Psoas muscle (tissue), 8 donors: ENCODE measurements around the gene ZNRF2. TPM values are rescaled to one million over a fixed set of nuclear protein-coding genes. Genes with fewer than 3 reads are reported as not detected.

Source experiments
- ATAC-seq, 4 donors: fragments of 200-7000 bp; cut with Tn5 transposase; one replicate each; pipeline ENCODE4 v1.9.1; 2020; ENCODE audit warnings: moderate library complexity in 3 of 4, mild to moderate bottlenecking in 2 of 4
- DNase-seq, 2 donors: peaks; one replicate each; pipeline ENCODE4 v3.0.0-alpha.2; 2020
- H3K27ac ChIP-seq: fragments of 200-600 bp; one replicate; pipeline ENCODE4 v1.8.0; 2022
- H3K27me3 ChIP-seq, 3 donors: fragments of 200-600 bp in 1 of 3; one replicate each; pipeline versions ENCODE4 v1.6.1 to v1.8.0; 2013 to 2022; ENCODE audit warnings: low read length in 2 of 3, mild to moderate bottlenecking in 2 of 3, moderate library complexity in 1 of 3; ENCODE audit not compliant: insufficient read depth in 3 of 3
- H3K36me3 ChIP-seq, 2 donors: fragments of 200-600 bp in 1 of 2; one replicate each; pipeline versions ENCODE4 v1.6.1 to v1.8.0; 2013 to 2022; ENCODE audit warnings: low read depth in 1 of 2, mild to moderate bottlenecking in 1 of 2, moderate library complexity in 1 of 2; ENCODE audit not compliant: insufficient read depth in 1 of 2
- H3K4me1 ChIP-seq: fragments of 200-600 bp; one replicate; pipeline ENCODE4 v1.8.0; 2022
- H3K4me3 ChIP-seq: fragments of 200-600 bp; one replicate; pipeline ENCODE4 v1.8.0; 2022; ENCODE audit warnings: mild to moderate bottlenecking
- H3K9me3 ChIP-seq: fragments of 200-600 bp; one replicate; pipeline ENCODE4 v1.8.0; 2022
- WGBS, 3 donors: extraction: QIAGEN DNeasy Blood & Tissue Kit; methylation state at CpG; one replicate each; pipeline versions ENCODE4 v1.1.6 to v1.1.7; 2013; 5-methylcytosine and 5-hydroxymethylcytosine counted together
- intact Hi-C, 2 donors: fragments of 100-400 bp; cut with DNase I; formaldehyde crosslinking; loops; one replicate each; pipeline versions ENCODE4 v1.11.0 to v1.14.2; 2022
- polyA plus RNA-seq, 3 donors: library from polyadenylated mRNA; stranded (reverse); fragments of 200-250 nt; gene quantifications; one replicate each; pipeline ENCODE4 v1.2.3, GENCODE V29; 2013
- total RNA-seq, 4 donors: library from RNA; stranded (reverse); fragmentation: NEBNext Ultra II Directional in 2 of 4; extraction: Animal tissue kit (Norgen Biotek cat#: 25700) in 2 of 4; gene quantifications; one replicate each; pipeline versions ENCODE4 v1.2.1 to v1.2.4, GENCODE V29; 2021 to 2023
- TF ChIP-seq, protein P1 (sequence below): fragments of 200-600 bp; IDR thresholded peaks from one replicate; pipeline ENCODE4 v1.8.0; 2022; ENCODE audit warnings: antibody characterized with exemption
- donor health status: healthy with polysubstance abuse.
- donor health status: DM: no; HTN: no; CAD: no; lungs with moderate emphysema.
- donor health status: Bipolar disorder and iron deficiency.
- donor health status: healthy.
- donor health status: DM: yes; HTN: yes; CAD: no.
- donor health status: DM: no; HTN: no; CAD: no.
- donor health status: DM: no; HTN: no; CAD: no.
- donor health status: DM: yes; HTN: yes; CAD: no.

The ZNRF2 gene
- total and polyA plus RNA-seq, 7 donors = 3.9 to 21.5 (median 10.2) TPM

- ATAC-seq (peak in 1 of 4 donors; percentile 47), DNase-seq (no peak)
- no peak overlapping the region for H3K4me3 ChIP-seq
- H3K27ac ChIP-seq = no peak overlapping the region
- intact Hi-C loops = no loop called here
- no peaks in the 10 kb centered on the region for H3K9me3 ChIP-seq
- H3K36me3 ChIP-seq = peaks cover 0 to 2% of the 10 kb centered on the region in 2 donors
- WGBS, 3 donors = 80 to 90% (median 81%) methylated on average over 3 of the region's 3 CpGs
- no peaks in the 10 kb centered on the region for H3K27me3 ChIP-seq
- TF ChIP-seq, protein P1, sequence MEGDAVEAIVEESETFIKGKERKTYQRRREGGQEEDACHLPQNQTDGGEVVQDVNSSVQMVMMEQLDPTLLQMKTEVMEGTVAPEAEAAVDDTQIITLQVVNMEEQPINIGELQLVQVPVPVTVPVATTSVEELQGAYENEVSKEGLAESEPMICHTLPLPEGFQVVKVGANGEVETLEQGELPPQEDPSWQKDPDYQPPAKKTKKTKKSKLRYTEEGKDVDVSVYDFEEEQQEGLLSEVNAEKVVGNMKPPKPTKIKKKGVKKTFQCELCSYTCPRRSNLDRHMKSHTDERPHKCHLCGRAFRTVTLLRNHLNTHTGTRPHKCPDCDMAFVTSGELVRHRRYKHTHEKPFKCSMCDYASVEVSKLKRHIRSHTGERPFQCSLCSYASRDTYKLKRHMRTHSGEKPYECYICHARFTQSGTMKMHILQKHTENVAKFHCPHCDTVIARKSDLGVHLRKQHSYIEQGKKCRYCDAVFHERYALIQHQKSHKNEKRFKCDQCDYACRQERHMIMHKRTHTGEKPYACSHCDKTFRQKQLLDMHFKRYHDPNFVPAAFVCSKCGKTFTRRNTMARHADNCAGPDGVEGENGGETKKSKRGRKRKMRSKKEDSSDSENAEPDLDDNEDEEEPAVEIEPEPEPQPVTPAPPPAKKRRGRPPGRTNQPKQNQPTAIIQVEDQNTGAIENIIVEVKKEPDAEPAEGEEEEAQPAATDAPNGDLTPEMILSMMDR = no peak
- peaks cover 27% of the 10 kb centered on the region for H3K4me1 ChIP-seq
Measured at GRCh38 chr7:30330134-30331111, 46.0 kb downstream of the ZNRF2 start.

- WGBS, 3 donors = 77 to 88% (median 81%) methylated on average over 2 of the region's 2 CpGs
Measured at GRCh38 chr7:30331338-30331737, 46.9 kb downstream of the ZNRF2 start.

GRCh38 chr7:30332549-30332948 lies 48.2 kb downstream of the ZNRF2 start:
- TF ChIP-seq, protein P1 = no peak
- Histone ChIP-seq H3K27me3 (no peaks in the 10 kb centered on the region), H3K27ac (no peak overlapping the region), H3K4me3 (no peak overlapping the region), H3K36me3 (no peaks in the 10 kb centered on the region), H3K4me1 (peaks cover 27% of the 10 kb centered on the region), H3K9me3 (no peaks in the 10 kb centered on the region)
- no peak for DNase-seq
- 95 to 100% (median 99%) methylated on average over 2 of the region's 2 CpGs for WGBS, 3 donors
- no peak for ATAC-seq
- intact Hi-C loops = no loop called here

More at GRCh38 chr7:30331338-30331737, 46.9 kb downstream of the ZNRF2 start:
- TF ChIP-seq, protein P1 = no peak
- Histone ChIP-seq H3K4me3 (no peak overlapping the region), H3K9me3 (no peaks in the 10 kb centered on the region), H3K4me1 (peaks cover 27% of the 10 kb centered on the region), H3K36me3 (peaks cover 0 to under 1% of the 10 kb centered on the region in 2 donors), H3K27me3 (no peaks in the 10 kb centered on the region), H3K27ac (no peak overlapping the region)
- intact Hi-C loops = no loop called here
- no peak for ATAC-seq
- no peak for DNase-seq

- H3K27ac ChIP-seq = no peak overlapping the region
- 63 to 70% (median 67%) methylated on average over 4 of the region's 4 CpGs for WGBS, 3 donors
- no peaks in the 10 kb centered on the region for H3K36me3 ChIP-seq
- ATAC-seq (no peak), DNase-seq (no peak)
- intact Hi-C loops = no loop called here
- H3K4me3 ChIP-seq = no peak overlapping the region
- H3K27me3 ChIP-seq = no peaks in the 10 kb centered on the region
- TF ChIP-seq, protein P1 = no peak
- H3K9me3 ChIP-seq = no peaks in the 10 kb centered on the region
- peaks cover 21% of the 10 kb centered on the region for H3K4me1 ChIP-seq
Measured at GRCh38 chr7:30335763-30336487, 51.5 kb downstream of the ZNRF2 start.
